ENCODE results near the gene TIMM13. TPM values are rescaled to one million over a fixed set of nuclear protein-coding genes. Genes with fewer than 3 reads are reported as not detected.

Gene TIMM13
- polyA plus RNA-seq, 1 of the 3 experiments (the other 2 are of a cell fraction): 76.9 TPM

DNA sequence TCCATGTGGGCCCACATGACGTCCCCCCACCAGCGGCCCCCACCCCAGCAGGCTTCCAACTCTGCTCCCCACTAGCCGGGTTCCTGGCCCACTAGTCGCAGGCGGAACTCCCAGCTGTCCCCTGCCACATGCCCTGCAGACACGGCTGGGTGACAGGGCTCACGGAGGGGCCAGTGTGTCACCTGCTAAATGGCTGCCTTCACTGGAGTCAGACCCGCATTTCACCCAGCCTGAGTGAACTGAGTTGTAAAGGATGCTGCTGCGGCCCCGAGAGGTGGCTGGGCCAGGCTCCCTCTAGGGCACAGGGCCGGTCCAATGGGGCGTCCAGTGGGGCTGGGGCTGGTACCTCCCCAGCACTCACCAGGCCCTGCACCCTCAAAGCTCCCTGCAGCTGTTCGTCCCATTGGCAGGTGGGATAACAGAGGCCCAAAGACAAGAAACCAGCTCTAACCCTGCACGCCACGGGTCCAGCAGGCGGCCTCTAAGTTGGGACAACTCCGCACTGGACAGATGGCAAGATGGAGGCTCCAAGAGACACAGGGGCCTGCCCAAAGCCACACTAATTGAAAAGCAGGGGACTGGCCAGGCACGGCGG lies 26.1 kb upstream of the TIMM13 start:
- Histone ChIP-seq H4K20me1 (ENCODE audit: insufficient read depth) (peaks cover 59% of the 10 kb centered on the region; the same call in 1 of the 2 replicates), H3K9me2 (no peaks in the 10 kb centered on the region), H3K27me3 (ENCODE audit: insufficient read depth) (no peaks in the 10 kb centered on the region), H3K4me2 (no peak overlapping the region), H3K9ac (no peak overlapping the region), H3K36me3 (replicated peaks in 1 of 2; ENCODE audit: control insufficient read depth in 1 of 2, insufficient read depth in 2 of 2, low read length in 1 of 2) (no peaks in the 10 kb centered on the region), H3F3A (replicated peaks; ENCODE audit: insufficient read depth) (peaks cover 13% of the 10 kb centered on the region), H3K4me1 (ENCODE audit: control insufficient read depth in 1 of 2, insufficient read depth in 2 of 2, low read depth in 1 of 2, low read length in 1 of 2) (peaks cover 8 to 10% of the 10 kb centered on the region in 2 experiments; a peak in 2 of 4 replicates), H3K79me2 (ENCODE audit: insufficient read depth) (peaks cover 90% of the 10 kb centered on the region), H3K27ac (ENCODE audit: low read depth in 2 of 2, low read length in 1 of 2) (no peak overlapping the region), H2AFZ (ENCODE audit: low read depth) (no peak overlapping the region), H3K4me3 (ENCODE audit: low read depth in 2 of 2, low read length in 1 of 2) (no peak overlapping the region), H3K9me3 (no peaks in the 10 kb centered on the region)
- 100% methylated on average over 4 of the region's 19 CpGs for WGBS (ENCODE audit: low lambda C conversion rate)
- TF ChIP-seq IRF3 (IDR thresholded peaks at IDR 0.05; ENCODE audit: low read depth, low read length) (no peak), JUND (IDR thresholded peaks at IDR 0.05) (no peak)
- POLR2A ChIA-PET: no interaction called here
- CTCF ChIA-PET: interaction anchor here (1.4 kb wide), 2 partner anchors 11 to 161 kb away, joined by 4 to 5 read pairs; no protein-coding TSS in a partner anchor
- DNase-seq: no peak

GRCh38 chr19:2451741-2452140 lies 24.4 kb upstream of the TIMM13 start:
- TF ChIP-seq MXI1 (IDR thresholded peaks at IDR 0.05; ENCODE audit: low read depth, low read length) (no peak), USF2 (IDR thresholded peaks at IDR 0.05; ENCODE audit: borderline replicate concordance, low read depth, low read length) (no peak), TAF1 (IDR thresholded peaks at IDR 0.05; ENCODE audit: borderline replicate concordance, low read depth, low read length) (no peak), RAD21 (IDR thresholded peaks at IDR 0.05; ENCODE audit: low read length) (no peak), MAX (IDR thresholded peaks at IDR 0.05; ENCODE audit: low read depth) (no peak), FOSL2 (IDR thresholded peaks at IDR 0.05; ENCODE audit: borderline replicate concordance, low read depth) (no peak), RFX5 (IDR thresholded peaks at IDR 0.05; ENCODE audit: low read length) (no peak), POLR2AphosphoS5 (IDR thresholded peaks at IDR 0.05; ENCODE audit: low read depth, low read length) (no peak), RCOR1 (IDR thresholded peaks at IDR 0.05; ENCODE audit: low read length) (no peak), SIN3A (IDR thresholded peaks at IDR 0.05; ENCODE audit: borderline replicate concordance, low read depth, low read length) (no peak), FOXJ3 (CRISPR knock-in tag; IDR thresholded peaks at IDR 0.05) (no peak), NRF1 (IDR thresholded peaks at IDR 0.05; ENCODE audit: low read depth, low read length) (no peak)
- TF ChIP-seq, protein P1, sequence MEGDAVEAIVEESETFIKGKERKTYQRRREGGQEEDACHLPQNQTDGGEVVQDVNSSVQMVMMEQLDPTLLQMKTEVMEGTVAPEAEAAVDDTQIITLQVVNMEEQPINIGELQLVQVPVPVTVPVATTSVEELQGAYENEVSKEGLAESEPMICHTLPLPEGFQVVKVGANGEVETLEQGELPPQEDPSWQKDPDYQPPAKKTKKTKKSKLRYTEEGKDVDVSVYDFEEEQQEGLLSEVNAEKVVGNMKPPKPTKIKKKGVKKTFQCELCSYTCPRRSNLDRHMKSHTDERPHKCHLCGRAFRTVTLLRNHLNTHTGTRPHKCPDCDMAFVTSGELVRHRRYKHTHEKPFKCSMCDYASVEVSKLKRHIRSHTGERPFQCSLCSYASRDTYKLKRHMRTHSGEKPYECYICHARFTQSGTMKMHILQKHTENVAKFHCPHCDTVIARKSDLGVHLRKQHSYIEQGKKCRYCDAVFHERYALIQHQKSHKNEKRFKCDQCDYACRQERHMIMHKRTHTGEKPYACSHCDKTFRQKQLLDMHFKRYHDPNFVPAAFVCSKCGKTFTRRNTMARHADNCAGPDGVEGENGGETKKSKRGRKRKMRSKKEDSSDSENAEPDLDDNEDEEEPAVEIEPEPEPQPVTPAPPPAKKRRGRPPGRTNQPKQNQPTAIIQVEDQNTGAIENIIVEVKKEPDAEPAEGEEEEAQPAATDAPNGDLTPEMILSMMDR (IDR thresholded peaks at IDR 0.05): no peak
- TF ChIP-seq, protein P2, sequence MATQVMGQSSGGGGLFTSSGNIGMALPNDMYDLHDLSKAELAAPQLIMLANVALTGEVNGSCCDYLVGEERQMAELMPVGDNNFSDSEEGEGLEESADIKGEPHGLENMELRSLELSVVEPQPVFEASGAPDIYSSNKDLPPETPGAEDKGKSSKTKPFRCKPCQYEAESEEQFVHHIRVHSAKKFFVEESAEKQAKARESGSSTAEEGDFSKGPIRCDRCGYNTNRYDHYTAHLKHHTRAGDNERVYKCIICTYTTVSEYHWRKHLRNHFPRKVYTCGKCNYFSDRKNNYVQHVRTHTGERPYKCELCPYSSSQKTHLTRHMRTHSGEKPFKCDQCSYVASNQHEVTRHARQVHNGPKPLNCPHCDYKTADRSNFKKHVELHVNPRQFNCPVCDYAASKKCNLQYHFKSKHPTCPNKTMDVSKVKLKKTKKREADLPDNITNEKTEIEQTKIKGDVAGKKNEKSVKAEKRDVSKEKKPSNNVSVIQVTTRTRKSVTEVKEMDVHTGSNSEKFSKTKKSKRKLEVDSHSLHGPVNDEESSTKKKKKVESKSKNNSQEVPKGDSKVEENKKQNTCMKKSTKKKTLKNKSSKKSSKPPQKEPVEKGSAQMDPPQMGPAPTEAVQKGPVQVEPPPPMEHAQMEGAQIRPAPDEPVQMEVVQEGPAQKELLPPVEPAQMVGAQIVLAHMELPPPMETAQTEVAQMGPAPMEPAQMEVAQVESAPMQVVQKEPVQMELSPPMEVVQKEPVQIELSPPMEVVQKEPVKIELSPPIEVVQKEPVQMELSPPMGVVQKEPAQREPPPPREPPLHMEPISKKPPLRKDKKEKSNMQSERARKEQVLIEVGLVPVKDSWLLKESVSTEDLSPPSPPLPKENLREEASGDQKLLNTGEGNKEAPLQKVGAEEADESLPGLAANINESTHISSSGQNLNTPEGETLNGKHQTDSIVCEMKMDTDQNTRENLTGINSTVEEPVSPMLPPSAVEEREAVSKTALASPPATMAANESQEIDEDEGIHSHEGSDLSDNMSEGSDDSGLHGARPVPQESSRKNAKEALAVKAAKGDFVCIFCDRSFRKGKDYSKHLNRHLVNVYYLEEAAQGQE (IDR thresholded peaks at IDR 0.05; ENCODE audit: low read depth, low read length): no peak
- no peaks in the 10 kb centered on the region for H3K36me3 ChIP-seq (replicated peaks in 1 of 2; ENCODE audit: control insufficient read depth in 1 of 2, insufficient read depth in 2 of 2, low read length in 1 of 2)
- peaks cover 70% of the 10 kb centered on the region; the same call in 1 of the 2 replicates for H4K20me1 ChIP-seq (ENCODE audit: insufficient read depth)
- DNase-seq: no peak
- no peaks in the 10 kb centered on the region for H3K9me3 ChIP-seq
- H3K9me2 ChIP-seq: no peaks in the 10 kb centered on the region
- H3K27ac ChIP-seq (ENCODE audit: low read depth in 2 of 2, low read length in 1 of 2): no peak overlapping the region
- 97% methylated on average over 6 of the region's 18 CpGs for WGBS (ENCODE audit: low lambda C conversion rate)
- no peak overlapping the region for H3K4me3 ChIP-seq (ENCODE audit: low read depth in 2 of 2, low read length in 1 of 2)
- H3K9ac ChIP-seq: no peak overlapping the region
- peaks cover 8 to 10% of the 10 kb centered on the region in 2 experiments; a peak in 2 of 4 replicates for H3K4me1 ChIP-seq (ENCODE audit: control insufficient read depth in 1 of 2, insufficient read depth in 2 of 2, low read depth in 1 of 2, low read length in 1 of 2)
- peaks cover 97% of the 10 kb centered on the region for H3K79me2 ChIP-seq (ENCODE audit: insufficient read depth)
- no peaks in the 10 kb centered on the region for H3F3A ChIP-seq (replicated peaks; ENCODE audit: insufficient read depth)
- ChIA-PET POLR2A (no interaction called here), CTCF (no interaction called here)
- no peaks in the 10 kb centered on the region for H3K27me3 ChIP-seq (ENCODE audit: insufficient read depth)
- H2AFZ ChIP-seq (ENCODE audit: low read depth): no peak overlapping the region
- H3K4me2 ChIP-seq: no peak overlapping the region

All from SK-N-SH (cell line).